Upper lobe of left lung (tissue), 6 donors: Measurements from ENCODE around the gene WDSUB1. TPM values are rescaled to one million over a fixed set of nuclear protein-coding genes. Genes with fewer than 3 reads are reported as not detected.

Experiments
- ATAC-seq, 2 donors: fragments of 200-7000 bp; cut with Tn5 transposase; one replicate each; pipeline ENCODE4 v1.9.1; 2022; ENCODE audit warnings: mild to moderate bottlenecking in 2 of 2, moderate library complexity in 2 of 2; ENCODE audit not compliant: low FRiP score in 2 of 2
- DNase-seq, 2 donors: peaks; one replicate each; pipeline ENCODE4 v3.0.0-alpha.2; 2019 to 2020
- H3K27ac ChIP-seq, 4 donors: fragments of 200-600 bp; sonication (generic); one replicate each; pipeline ENCODE4 v1.5.1; 2016 to 2019
- H3K27me3 ChIP-seq, 4 donors: fragments of 200-600 bp; sonication (generic); one replicate each; pipeline ENCODE4 v1.5.1; 2017 to 2019
- H3K36me3 ChIP-seq, 4 donors: fragments of 200-600 bp; sonication (generic); one replicate each; pipeline ENCODE4 v1.5.1; 2016 to 2019
- H3K4me1 ChIP-seq, 4 donors: fragments of 200-600 bp; sonication (generic); one replicate each; pipeline ENCODE4 v1.5.1; 2018 to 2019
- H3K4me3 ChIP-seq, 4 donors: fragments of 200-600 bp; sonication (generic); one replicate each; pipeline ENCODE4 v1.5.1; 2017 to 2019; ENCODE audit warnings: mild to moderate bottlenecking in 2 of 4, moderate library complexity in 1 of 4
- H3K9me3 ChIP-seq, 4 donors: fragments of 200-600 bp; sonication (generic); one replicate each; pipeline ENCODE4 v1.5.1; 2018 to 2019
- CTCF ChIP-seq, 6 experiments: fragments of 450-650 bp in 4 of 6; fragments of 200-600 bp in 2 of 6; sonication (generic) in 2 of 6; IDR thresholded peaks; one replicate each; pipeline ENCODE4 v1.5.1; 2016 to 2019; ENCODE audit warnings: antibody characterized with exemption in 6 of 6
- EP300 ChIP-seq, 4 donors: sonication (generic); formaldehyde crosslinking; IDR thresholded peaks; one replicate each; pipeline ENCODE4 v1.5.1; 2017; ENCODE audit warnings: antibody characterized with exemption in 4 of 4, control low read depth in 2 of 4
- POLR2A ChIP-seq, 4 donors: fragments of 450-650 bp; IDR thresholded peaks; one replicate each; pipeline ENCODE4 v1.5.1; 2016 to 2017; ENCODE audit warnings: antibody characterized with exemption in 4 of 4, mild to moderate bottlenecking in 2 of 4
- POLR2AphosphoS5 ChIP-seq, 2 donors: sonication (generic); formaldehyde crosslinking; IDR thresholded peaks; one replicate each; pipeline ENCODE4 v1.5.1; 2017; ENCODE audit warnings: antibody characterized with exemption in 2 of 2
- WGBS, 2 donors: methylation state at CpG; one replicate each; pipeline ENCODE4 v1.1.5; 2017 to 2018; 5-methylcytosine and 5-hydroxymethylcytosine counted together
- total RNA-seq, 6 donors: library from RNA; depleted of rRNA in 4 of 6; stranded (reverse); fragments of >200 nt in 4 of 6; gene quantifications; one replicate each; pipeline versions ENCODE4 v1.1.0 to v1.2.1, GENCODE V29; 2016 to 2021
- donor health status: DM: no; HTN: no; CAD: no; lungs with moderate emphysema.
- donor health status: DM: no; HTN: yes; CAD: no; lungs with severe emphysema.

The WDSUB1 gene
- total RNA-seq, 6 donors from 2014 or later: 6.8 to 22.0 (median 13.9) TPM

GRCh38 chr2:159283529-159283928, 3.0 kb downstream of the WDSUB1 start:
- Histone ChIP-seq H3K4me1 (peaks cover 6 to 20% (median 16%) of the 10 kb centered on the region in 4 donors), H3K36me3 (peaks cover 0 to 23% (median 9%) of the 10 kb centered on the region in 4 donors), H3K27ac (no peak overlapping the region), H3K4me3 (no peak overlapping the region), H3K9me3 (no peaks in the 10 kb centered on the region), H3K27me3 (no peaks in the 10 kb centered on the region)
- TF ChIP-seq POLR2A (IDR thresholded peaks at IDR 0.05) (no peak), CTCF (IDR thresholded peaks at IDR 0.05) (no peak), POLR2AphosphoS5 (IDR thresholded peaks at IDR 0.05) (no peak), EP300 (IDR thresholded peaks at IDR 0.05) (no peak)
- DNase-seq: no peak
- 87% methylated on average over 6 of the region's 6 CpGs for WGBS, 2 donors
- no peak for ATAC-seq

- no peaks in the 10 kb centered on the region for H3K27me3 ChIP-seq
- DNase-seq (no peak), ATAC-seq (no peak)
- no peaks in the 10 kb centered on the region for H3K9me3 ChIP-seq
- no peak for TF ChIP-seq POLR2A (IDR thresholded peaks at IDR 0.05)
- TF ChIP-seq POLR2AphosphoS5 (IDR thresholded peaks at IDR 0.05): no peak
- TF ChIP-seq EP300 (IDR thresholded peaks at IDR 0.05): no peak
- TF ChIP-seq CTCF (IDR thresholded peaks at IDR 0.05): no peak
- H3K36me3 ChIP-seq: peaks cover 0 to 23% (median 9%) of the 10 kb centered on the region in 4 donors
- H3K4me1 ChIP-seq: peaks cover 6 to 13% (median 9%) of the 10 kb centered on the region in 4 donors
- H3K4me3 ChIP-seq: no peak overlapping the region
- H3K27ac ChIP-seq: no peak overlapping the region
- 94 to 98% methylated on average over 6 of the region's 6 CpGs for WGBS, 2 donors
Observed at GRCh38 chr2:159281002-159281401, 5.5 kb downstream of the WDSUB1 start.

- Histone ChIP-seq H3K4me1 (peaks cover 0 to 1% (median 0%) of the 10 kb centered on the region in 4 donors), H3K36me3 (peaks cover 0 to 23% (median 9%) of the 10 kb centered on the region in 4 donors), H3K4me3 (no peak overlapping the region), H3K27ac (no peak overlapping the region), H3K9me3 (no peaks in the 10 kb centered on the region), H3K27me3 (no peaks in the 10 kb centered on the region)
- TF ChIP-seq EP300 (IDR thresholded peaks at IDR 0.05) (no peak), POLR2A (IDR thresholded peaks at IDR 0.05) (no peak)
- no peak for ATAC-seq
- no peak for DNase-seq
- WGBS, 2 donors: 93 to 97% methylated on average over 2 of the region's 2 CpGs
Observed at GRCh38 chr2:159279700-159280099, 6.8 kb downstream of the WDSUB1 start.

GRCh38 chr2:159275111-159275510, 11.4 kb downstream of the WDSUB1 start:
- no peak for TF ChIP-seq CTCF (IDR thresholded peaks at IDR 0.05)
- TF ChIP-seq POLR2A (IDR thresholded peaks at IDR 0.05): no peak
- no peak for TF ChIP-seq EP300 (IDR thresholded peaks at IDR 0.05)
- no peak for TF ChIP-seq POLR2AphosphoS5 (IDR thresholded peaks at IDR 0.05)
- no peak overlapping the region for H3K27ac ChIP-seq
- no peaks in the 10 kb centered on the region for H3K27me3 ChIP-seq
- no peaks in the 10 kb centered on the region for H3K4me1 ChIP-seq
- WGBS, 2 donors: 92 to 93% methylated on average over 1 of the region's 1 CpG
- H3K9me3 ChIP-seq: no peaks in the 10 kb centered on the region
- H3K4me3 ChIP-seq: no peak overlapping the region
- DNase-seq (no peak), ATAC-seq (no peak)
- peaks cover 0 to 17% (median 0%) of the 10 kb centered on the region in 4 donors for H3K36me3 ChIP-seq

- Histone ChIP-seq H3K9me3 (no peaks in the 10 kb centered on the region), H3K4me1 (no peaks in the 10 kb centered on the region), H3K36me3 (peaks cover 0 to 6% (median 0%) of the 10 kb centered on the region in 4 donors), H3K27ac (no peak overlapping the region), H3K27me3 (no peaks in the 10 kb centered on the region), H3K4me3 (no peak overlapping the region)
- no peak for ATAC-seq
- DNase-seq: no peak
- TF ChIP-seq POLR2AphosphoS5 (IDR thresholded peaks at IDR 0.05): no peak
- TF ChIP-seq POLR2A (IDR thresholded peaks at IDR 0.05): no peak
- TF ChIP-seq CTCF (IDR thresholded peaks at IDR 0.05): no peak
- no peak for TF ChIP-seq EP300 (IDR thresholded peaks at IDR 0.05)
- WGBS, 2 donors: 94 to 95% methylated on average over 5 of the region's 5 CpGs
Observed at GRCh38 chr2:159272156-159272555, 14.3 kb downstream of the WDSUB1 start.
